Upper lobe of left lung (tissue), 6 donors: ENCODE measurements around the gene SORBS1. TPM values are rescaled to one million over a fixed set of nuclear protein-coding genes. Genes with fewer than 3 reads are reported as not detected.

Experiments
- ATAC-seq, 2 donors: fragments of 200-7000 bp; cut with Tn5 transposase; one replicate each; pipeline ENCODE4 v1.9.1; 2022; ENCODE audit warnings: mild to moderate bottlenecking in 2 of 2, moderate library complexity in 2 of 2; ENCODE audit not compliant: low FRiP score in 2 of 2
- DNase-seq, 2 donors: peaks; one replicate each; pipeline ENCODE4 v3.0.0-alpha.2; 2019 to 2020
- H3K27ac ChIP-seq, 4 donors: fragments of 200-600 bp; sonication (generic); one replicate each; pipeline ENCODE4 v1.5.1; 2016 to 2019
- H3K27me3 ChIP-seq, 4 donors: fragments of 200-600 bp; sonication (generic); one replicate each; pipeline ENCODE4 v1.5.1; 2017 to 2019
- H3K36me3 ChIP-seq, 4 donors: fragments of 200-600 bp; sonication (generic); one replicate each; pipeline ENCODE4 v1.5.1; 2016 to 2019
- H3K4me1 ChIP-seq, 4 donors: fragments of 200-600 bp; sonication (generic); one replicate each; pipeline ENCODE4 v1.5.1; 2018 to 2019
- H3K4me3 ChIP-seq, 4 donors: fragments of 200-600 bp; sonication (generic); one replicate each; pipeline ENCODE4 v1.5.1; 2017 to 2019; ENCODE audit warnings: mild to moderate bottlenecking in 2 of 4, moderate library complexity in 1 of 4
- H3K9me3 ChIP-seq, 4 donors: fragments of 200-600 bp; sonication (generic); one replicate each; pipeline ENCODE4 v1.5.1; 2018 to 2019
- EP300 ChIP-seq, 4 donors: sonication (generic); formaldehyde crosslinking; IDR thresholded peaks; one replicate each; pipeline ENCODE4 v1.5.1; 2017; ENCODE audit warnings: antibody characterized with exemption in 4 of 4, control low read depth in 2 of 4
- POLR2A ChIP-seq, 4 donors: fragments of 450-650 bp; IDR thresholded peaks; one replicate each; pipeline ENCODE4 v1.5.1; 2016 to 2017; ENCODE audit warnings: antibody characterized with exemption in 4 of 4, mild to moderate bottlenecking in 2 of 4
- POLR2AphosphoS5 ChIP-seq, 2 donors: sonication (generic); formaldehyde crosslinking; IDR thresholded peaks; one replicate each; pipeline ENCODE4 v1.5.1; 2017; ENCODE audit warnings: antibody characterized with exemption in 2 of 2
- WGBS, 2 donors: methylation state at CpG; one replicate each; pipeline ENCODE4 v1.1.5; 2017 to 2018; 5-methylcytosine and 5-hydroxymethylcytosine counted together
- total RNA-seq, 6 donors: library from RNA; depleted of rRNA in 4 of 6; stranded (reverse); fragments of >200 nt in 4 of 6; gene quantifications; one replicate each; pipeline versions ENCODE4 v1.1.0 to v1.2.1, GENCODE V29; 2016 to 2021
- TF ChIP-seq, protein P1 (sequence below), 6 experiments: fragments of 450-650 bp in 4 of 6; fragments of 200-600 bp in 2 of 6; sonication (generic) in 2 of 6; IDR thresholded peaks; one replicate each; pipeline ENCODE4 v1.5.1; 2016 to 2019; ENCODE audit warnings: antibody characterized with exemption in 6 of 6
- donor health status: DM: no; HTN: no; CAD: no; lungs with moderate emphysema.
- donor health status: DM: no; HTN: yes; CAD: no; lungs with severe emphysema.

The SORBS1 gene
- total RNA-seq, 6 donors from 2014 or later = 45.8 to 116 (median 71.7) TPM

DNA sequence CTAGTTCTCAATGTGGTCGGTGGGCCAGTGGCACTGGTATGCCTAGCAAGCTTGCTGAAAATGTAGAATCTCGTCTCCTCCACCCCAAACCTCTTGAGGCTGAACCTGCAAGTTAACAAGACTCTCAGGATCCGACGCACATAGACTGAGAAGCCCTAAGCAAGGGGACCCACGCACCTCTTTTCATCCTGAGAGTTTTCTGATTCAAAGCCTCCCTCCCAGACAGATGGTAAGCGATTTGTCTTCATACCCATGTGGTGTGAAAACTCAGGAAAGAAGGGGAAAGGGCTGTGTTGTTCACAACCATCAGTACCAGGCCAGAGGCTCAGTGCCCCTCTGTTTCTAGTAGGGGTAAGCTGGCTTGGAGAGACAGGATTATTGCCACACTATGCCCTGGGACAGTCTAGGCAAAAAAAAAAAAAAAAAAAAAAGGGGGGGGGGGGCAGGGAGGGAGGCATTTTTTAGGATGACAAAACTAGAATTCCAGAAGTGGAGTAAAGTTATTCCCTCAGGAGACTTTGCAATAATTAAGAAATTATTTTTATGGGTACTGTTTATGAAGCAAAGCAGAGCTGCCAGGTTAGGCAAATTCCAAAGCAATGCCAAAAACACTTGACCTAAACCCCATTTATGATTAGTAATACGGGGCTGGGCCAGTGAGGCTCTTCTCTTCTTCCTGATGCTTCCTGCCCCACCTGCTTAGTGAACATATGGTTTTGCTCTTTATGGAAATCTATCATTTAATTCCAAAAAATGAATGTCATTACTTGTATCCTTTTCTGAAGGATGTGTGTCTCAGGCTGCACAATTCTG lies 152.8 kb downstream of the SORBS1 start:
- peak in 1 of 2 donors; percentile 30 for ATAC-seq
- DNase-seq = peak in 1 of 2 donors; percentile 48
- TF ChIP-seq POLR2A (IDR thresholded peaks at IDR 0.05) = no peak
- TF ChIP-seq POLR2AphosphoS5 (IDR thresholded peaks at IDR 0.05) = no peak
- no peak for TF ChIP-seq EP300 (IDR thresholded peaks at IDR 0.05)
- TF ChIP-seq, protein P1, sequence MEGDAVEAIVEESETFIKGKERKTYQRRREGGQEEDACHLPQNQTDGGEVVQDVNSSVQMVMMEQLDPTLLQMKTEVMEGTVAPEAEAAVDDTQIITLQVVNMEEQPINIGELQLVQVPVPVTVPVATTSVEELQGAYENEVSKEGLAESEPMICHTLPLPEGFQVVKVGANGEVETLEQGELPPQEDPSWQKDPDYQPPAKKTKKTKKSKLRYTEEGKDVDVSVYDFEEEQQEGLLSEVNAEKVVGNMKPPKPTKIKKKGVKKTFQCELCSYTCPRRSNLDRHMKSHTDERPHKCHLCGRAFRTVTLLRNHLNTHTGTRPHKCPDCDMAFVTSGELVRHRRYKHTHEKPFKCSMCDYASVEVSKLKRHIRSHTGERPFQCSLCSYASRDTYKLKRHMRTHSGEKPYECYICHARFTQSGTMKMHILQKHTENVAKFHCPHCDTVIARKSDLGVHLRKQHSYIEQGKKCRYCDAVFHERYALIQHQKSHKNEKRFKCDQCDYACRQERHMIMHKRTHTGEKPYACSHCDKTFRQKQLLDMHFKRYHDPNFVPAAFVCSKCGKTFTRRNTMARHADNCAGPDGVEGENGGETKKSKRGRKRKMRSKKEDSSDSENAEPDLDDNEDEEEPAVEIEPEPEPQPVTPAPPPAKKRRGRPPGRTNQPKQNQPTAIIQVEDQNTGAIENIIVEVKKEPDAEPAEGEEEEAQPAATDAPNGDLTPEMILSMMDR (IDR thresholded peaks at IDR 0.05) = no peak
- Histone ChIP-seq H3K27me3 (no peaks in the 10 kb centered on the region), H3K4me1 (peaks cover 21 to 38% (median 29%) of the 10 kb centered on the region in 4 donors), H3K9me3 (no peaks in the 10 kb centered on the region), H3K4me3 (no peak overlapping the region), H3K27ac (peak overlapping the region; percentile 62 to 71 (median 66)), H3K36me3 (peaks cover 0 to 42% (median 3%) of the 10 kb centered on the region in 4 donors)
- 65 to 70% methylated on average over 7 of the region's 7 CpGs for WGBS, 2 donors

DNA sequence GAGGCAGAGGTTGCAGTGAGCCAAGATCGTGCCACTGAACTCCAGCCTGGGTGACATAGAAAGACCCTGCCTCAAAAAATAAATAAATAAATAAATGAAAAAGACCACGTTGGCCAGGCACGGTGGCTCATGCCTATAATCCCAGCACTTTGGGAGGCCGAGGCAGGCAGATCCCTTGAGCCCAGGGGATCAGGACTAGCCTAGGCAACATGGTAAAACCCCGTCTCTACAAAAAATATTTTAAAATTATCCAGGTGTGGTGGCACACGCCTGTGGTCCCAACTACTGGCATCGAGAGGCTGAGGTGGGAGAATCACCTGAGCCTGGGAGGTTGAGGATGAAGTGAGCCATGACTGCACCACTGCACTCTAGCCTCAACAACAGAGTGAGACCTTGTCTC lies 153.6 kb downstream of the SORBS1 start:
- DNase-seq (no peak), ATAC-seq (no peak)
- Histone ChIP-seq H3K9me3 (no peaks in the 10 kb centered on the region), H3K4me3 (no peak overlapping the region), H3K36me3 (peaks cover 0 to 42% (median 3%) of the 10 kb centered on the region in 4 donors), H3K27me3 (no peaks in the 10 kb centered on the region), H3K4me1 (peaks cover 21 to 38% (median 29%) of the 10 kb centered on the region in 4 donors), H3K27ac (peak overlapping the region in 2 of 4 donors; percentile 35 to 68)
- no peak for TF ChIP-seq POLR2A (IDR thresholded peaks at IDR 0.05)
- 90 to 100% methylated on average over 7 of the region's 7 CpGs for WGBS, 2 donors

GRCh38 chr10:95406651-95407280 lies 154.4 kb downstream of the SORBS1 start:
- ATAC-seq (peak; percentile 9 to 51), DNase-seq (peak in 1 of 2 donors; percentile 71)
- Histone ChIP-seq H3K4me3 (no peak overlapping the region), H3K36me3 (peaks cover 0 to 42% (median 3%) of the 10 kb centered on the region in 4 donors), H3K9me3 (no peaks in the 10 kb centered on the region), H3K27ac (peak overlapping the region in 2 of 4 donors; percentile 35 to 68), H3K4me1 (peaks cover 21 to 38% (median 29%) of the 10 kb centered on the region in 4 donors), H3K27me3 (no peaks in the 10 kb centered on the region)
- WGBS, 2 donors = 53 to 67% methylated on average over 8 to 11 of the region's 11 CpGs
- peak in 2 of 4 donors; percentile 41 to 63 for TF ChIP-seq EP300 (IDR thresholded peaks at IDR 0.05)
- TF ChIP-seq POLR2AphosphoS5 (IDR thresholded peaks at IDR 0.05) = peak; percentile 13 to 33
- TF ChIP-seq, protein P1 (IDR thresholded peaks at IDR 0.05) = no peak
- TF ChIP-seq POLR2A (IDR thresholded peaks at IDR 0.05) = no peak

DNA sequence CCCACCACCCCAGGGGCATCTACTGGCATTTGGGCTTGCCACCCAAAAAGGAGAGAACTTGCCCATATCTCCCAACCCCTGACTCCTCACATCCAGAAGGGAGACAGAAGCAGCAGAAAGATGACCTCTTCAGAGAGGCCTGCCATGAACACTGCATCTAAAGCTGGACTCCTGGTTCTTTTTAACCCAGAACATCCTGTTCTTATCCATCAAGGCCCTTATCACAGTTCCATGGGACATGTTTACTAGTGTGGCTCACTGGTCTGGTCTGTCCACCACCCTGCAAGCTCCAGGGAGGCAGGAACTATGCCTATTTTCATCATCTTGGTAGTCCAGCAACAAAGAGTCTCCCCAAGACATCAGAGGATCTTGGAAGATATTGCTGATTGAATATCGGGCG lies 155.5 kb downstream of the SORBS1 start:
- no peak for DNase-seq
- 66 to 98% methylated on average over 2 of the region's 2 CpGs for WGBS, 2 donors
- H3K4me3 ChIP-seq = no peak overlapping the region
- no peaks in the 10 kb centered on the region for H3K9me3 ChIP-seq
- peak overlapping the region in 1 of 4 donors; percentile 3 for H3K27ac ChIP-seq
- ATAC-seq = no peak
- H3K4me1 ChIP-seq = peaks cover 21 to 39% (median 29%) of the 10 kb centered on the region in 4 donors
- no peak for TF ChIP-seq POLR2A (IDR thresholded peaks at IDR 0.05)
- TF ChIP-seq, protein P1 (IDR thresholded peaks at IDR 0.05) = no peak
- no peak for TF ChIP-seq POLR2AphosphoS5 (IDR thresholded peaks at IDR 0.05)
- TF ChIP-seq EP300 (IDR thresholded peaks at IDR 0.05) = no peak
- peaks cover 0 to 38% (median 3%) of the 10 kb centered on the region in 4 donors for H3K36me3 ChIP-seq
- H3K27me3 ChIP-seq = no peaks in the 10 kb centered on the region

GRCh38 chr10:95404864-95405263 lies 156.3 kb downstream of the SORBS1 start:
- 78 to 85% methylated on average over 1 of the region's 1 CpG for WGBS, 2 donors
- no peak for ATAC-seq
- H3K36me3 ChIP-seq = peaks cover 0 to 37% (median 2%) of the 10 kb centered on the region in 4 donors

More at GRCh38 chr10:95404864-95405263, 156.3 kb downstream of the SORBS1 start:
- Histone ChIP-seq H3K4me1 (peaks cover 21 to 44% (median 29%) of the 10 kb centered on the region in 4 donors), H3K27me3 (no peaks in the 10 kb centered on the region), H3K4me3 (no peak overlapping the region), H3K9me3 (no peaks in the 10 kb centered on the region), H3K27ac (no peak overlapping the region)
- DNase-seq = no peak
- TF ChIP-seq EP300 (IDR thresholded peaks at IDR 0.05) (no peak), POLR2A (IDR thresholded peaks at IDR 0.05) (no peak), POLR2AphosphoS5 (IDR thresholded peaks at IDR 0.05) (no peak)
- TF ChIP-seq, protein P1 (IDR thresholded peaks at IDR 0.05) = no peak
